Activated effector memory CD4-positive, alpha-beta T cell treated with anti-CD3 and anti-CD28 coated beads, Interleukin-2, amount 50 U/mL, for 16 hours (primary cell): ENCODE measurements around the gene VAT1L.

ENCODE experiments used
- DNase-seq: peaks from one replicate; pipeline ENCODE4 v3.0.0-alpha.2; 2020

Gene VAT1L

DNA sequence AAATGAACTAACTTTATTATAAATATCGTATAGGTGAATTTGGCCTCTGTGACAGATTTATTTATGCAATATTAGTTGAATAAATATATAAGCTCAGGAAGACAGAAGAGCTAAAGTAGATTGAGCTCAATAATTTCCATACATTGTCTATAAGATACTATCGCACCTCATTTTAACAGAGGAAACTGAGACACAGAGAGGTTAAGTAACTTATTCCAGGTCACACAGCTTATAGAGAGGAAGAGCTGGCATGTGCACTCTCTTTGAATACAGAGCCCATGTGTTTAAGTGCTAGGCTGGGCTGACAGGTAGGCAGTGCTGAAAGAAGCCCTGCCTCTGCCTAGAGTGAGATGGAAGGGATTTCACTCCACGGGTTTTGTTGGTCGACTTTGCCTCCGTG is 48.4 kb downstream of the VAT1L start:
- DNase-seq: no peak

DNA sequence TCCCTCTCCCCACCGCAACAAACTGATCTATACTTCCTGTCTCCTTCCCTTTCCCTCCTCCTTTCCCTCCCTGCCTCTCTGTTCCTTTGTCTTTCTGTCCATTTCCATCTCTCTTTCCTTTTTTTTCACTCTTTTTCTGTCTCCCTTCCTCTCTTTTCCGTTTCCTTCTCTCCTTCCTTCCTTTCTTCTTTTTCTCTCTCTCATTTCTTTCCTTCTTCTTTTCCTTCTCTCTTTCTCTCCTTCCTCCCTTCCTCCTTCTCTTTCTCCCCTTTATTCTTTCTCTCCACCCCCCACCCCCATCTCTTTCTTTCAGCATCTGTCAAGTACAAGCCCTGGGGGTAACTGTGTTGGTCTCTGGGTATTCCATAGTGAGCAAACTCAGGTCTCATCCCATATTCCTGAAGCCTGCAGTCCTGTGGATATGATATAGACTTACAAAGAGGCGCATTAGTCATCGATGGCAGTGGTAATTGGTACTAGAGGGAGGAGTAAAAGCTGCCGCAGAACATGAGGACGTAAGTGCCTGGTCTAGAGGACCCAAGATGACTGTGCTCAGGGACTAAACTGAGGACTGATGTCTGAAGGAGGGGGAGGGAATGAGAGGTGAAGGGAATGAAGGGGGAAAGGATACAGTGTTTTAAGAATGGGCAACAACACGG is 50.4 kb downstream of the VAT1L start:
- no peak for DNase-seq

DNA sequence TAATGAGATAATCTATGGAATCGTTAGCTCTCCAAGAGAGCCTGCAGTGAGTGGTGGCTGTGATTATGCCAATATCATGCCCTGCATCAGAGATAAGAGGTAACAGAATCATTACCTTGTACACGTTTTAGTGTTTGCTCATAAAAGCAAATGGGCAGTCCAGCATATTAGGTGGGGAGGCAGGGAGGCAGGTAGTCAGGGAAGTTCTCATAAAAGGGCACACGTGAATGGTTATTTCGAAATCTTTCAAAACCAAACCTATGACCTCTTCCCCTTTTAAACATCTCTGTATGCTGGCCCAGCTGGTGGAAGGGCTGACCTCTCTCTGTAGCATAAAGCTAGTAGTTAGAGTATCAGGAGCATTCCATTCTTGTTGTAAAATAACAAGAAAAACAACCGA is 51.7 kb downstream of the VAT1L start:
- DNase-seq: no peak

DNA sequence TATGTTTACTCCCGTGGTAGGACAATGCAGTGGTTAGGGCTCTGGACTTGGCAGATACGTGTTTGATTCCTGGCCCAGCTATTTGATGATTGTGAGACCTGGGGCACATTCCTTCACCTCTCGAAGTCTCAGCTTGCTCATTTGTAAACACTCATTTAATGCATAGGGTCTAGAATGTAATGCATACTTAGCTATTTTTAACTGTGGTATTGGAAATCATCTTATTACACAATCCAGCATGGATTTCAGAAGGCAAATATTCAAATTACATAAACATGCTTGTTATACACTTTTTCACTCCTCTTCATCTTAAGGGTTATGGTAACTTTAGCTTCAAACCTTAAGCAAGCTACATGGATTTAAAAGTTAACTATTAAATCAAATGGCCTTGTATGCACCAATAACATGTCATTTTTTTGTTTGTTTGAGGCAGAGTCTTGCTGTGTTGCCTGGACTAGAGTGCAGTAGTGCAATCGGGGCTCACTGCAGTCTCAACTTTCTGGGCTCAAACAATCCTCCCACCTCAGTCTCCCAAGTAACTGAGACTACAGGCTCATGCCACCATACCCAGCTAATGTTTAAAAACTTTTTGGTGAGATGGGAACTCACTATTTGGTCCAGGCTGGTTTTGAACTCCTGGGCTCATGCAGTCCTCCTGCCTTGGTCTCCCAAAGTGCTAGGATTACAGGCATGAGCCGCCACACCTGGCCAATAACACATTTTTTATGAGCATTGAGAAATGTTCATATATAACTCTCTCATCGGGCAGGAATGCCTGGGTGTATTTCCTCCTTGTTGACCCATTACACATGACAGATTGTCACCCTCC is 52.5 kb downstream of the VAT1L start:
- no peak for DNase-seq

- no peak for DNase-seq
Measured at GRCh38 chr16:77841502-77841763, 53.1 kb downstream of the VAT1L start.

DNA sequence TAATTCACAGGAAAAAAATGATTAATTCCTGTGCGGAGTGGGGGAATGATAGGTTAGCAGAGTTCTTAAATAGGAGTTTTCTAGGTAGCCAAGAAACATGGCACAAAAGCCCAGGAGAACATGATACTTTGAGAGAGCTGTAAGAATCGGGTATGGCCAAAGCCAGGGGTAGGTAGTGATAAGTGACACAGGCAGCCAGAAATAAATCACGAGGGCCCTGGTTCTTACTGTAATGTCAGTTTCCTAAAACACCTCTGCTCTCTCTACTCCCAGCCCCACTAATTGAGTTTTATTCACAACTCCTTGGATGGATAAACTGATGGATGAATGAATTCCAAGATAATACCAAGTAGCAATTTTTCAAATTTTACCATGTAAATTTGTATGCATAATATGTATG is 54.1 kb downstream of the VAT1L start:
- DNase-seq: no peak

- DNase-seq: no peak
Measured at GRCh38 chr16:77843405-77843804, 55.0 kb downstream of the VAT1L start.

GRCh38 chr16:77844801-77845200 is 56.4 kb downstream of the VAT1L start:
- no peak for DNase-seq

- DNase-seq: no peak
Measured at GRCh38 chr16:77849646-77850258, 61.4 kb downstream of the VAT1L start.

DNA sequence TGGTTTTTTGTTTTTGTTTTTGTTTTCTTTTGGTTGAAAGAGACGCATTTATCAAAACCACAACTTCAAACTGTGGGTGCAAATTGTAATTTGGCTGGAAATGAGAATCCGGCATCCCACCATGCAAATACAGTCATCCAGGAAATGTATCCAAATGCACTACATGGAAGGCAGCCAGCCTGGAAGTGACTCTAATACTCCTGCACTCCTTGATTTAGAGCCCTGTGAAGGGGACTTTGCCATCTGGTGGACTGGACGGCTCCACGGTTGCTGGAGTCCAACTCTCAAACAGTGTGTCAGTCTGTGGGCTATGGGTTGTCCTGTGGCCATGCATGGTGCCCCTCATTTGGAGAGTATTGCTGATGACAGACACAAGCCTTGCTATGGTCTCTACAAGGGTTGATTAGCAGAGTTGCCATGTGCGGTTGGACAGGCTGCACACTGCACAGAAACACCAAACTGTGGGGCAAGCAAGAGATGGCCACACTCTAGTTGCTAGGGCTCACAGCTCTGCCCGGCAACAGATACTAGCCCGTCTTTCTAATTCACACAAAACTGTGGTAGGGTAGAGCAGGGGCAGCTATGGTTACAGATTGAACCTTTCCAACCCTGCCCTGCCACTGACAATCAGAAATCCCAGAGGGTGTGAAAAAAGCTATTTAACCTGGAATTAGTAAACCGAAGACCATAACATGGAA is 62.4 kb downstream of the VAT1L start:
- no peak for DNase-seq

DNA sequence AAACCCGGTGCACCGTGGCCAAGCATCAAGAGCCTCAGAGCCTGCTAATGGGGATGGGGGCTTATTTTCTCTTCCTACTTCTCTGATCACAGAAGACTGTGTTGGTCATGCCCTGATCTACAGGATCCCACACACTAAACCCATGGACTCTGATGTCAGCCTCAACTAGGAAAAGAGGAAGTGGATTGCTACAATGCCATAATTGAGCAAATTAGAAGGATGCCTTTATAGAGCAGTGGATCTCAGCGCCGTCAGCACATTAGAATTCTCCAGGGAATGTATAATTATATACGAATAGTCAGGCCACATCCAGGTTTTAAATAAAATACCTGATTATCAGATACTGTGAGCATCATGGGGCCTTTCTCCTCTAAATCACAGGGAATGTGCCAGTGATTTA is 64.8 kb downstream of the VAT1L start:
- no peak for DNase-seq

DNA sequence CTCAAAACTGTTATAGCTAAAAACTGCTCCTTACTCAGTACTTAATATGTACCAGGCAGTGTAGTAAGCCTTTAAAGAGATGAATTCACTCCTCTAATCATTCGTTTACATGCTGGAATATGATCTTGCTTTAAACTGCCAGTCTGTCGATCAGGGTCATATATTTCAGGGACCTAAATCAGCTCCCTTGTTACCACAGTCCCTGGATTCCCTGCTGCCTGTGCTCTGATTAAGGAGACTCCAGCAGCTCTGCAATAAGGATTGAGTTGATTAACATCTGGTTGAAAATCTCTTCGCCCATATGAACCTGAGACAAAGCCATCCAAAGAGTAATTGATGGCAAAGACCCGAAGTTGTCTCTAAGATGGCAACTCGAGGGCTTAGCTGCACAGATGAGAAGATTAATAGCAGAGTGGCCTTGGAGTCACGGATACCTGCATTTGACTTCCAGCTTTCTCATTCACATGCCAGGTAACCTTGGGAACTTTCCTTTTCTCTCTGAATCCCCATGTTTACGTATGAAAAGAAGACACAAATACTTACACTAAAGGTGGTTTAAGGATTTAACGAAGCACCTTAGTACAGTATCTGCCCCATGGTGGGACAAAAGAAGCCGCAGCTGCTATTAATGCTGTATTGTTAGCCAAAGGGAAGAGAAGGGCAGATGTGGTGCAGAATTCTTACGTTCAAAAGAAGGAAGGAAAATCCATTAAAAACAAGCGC is 68.2 kb downstream of the VAT1L start:
- no peak for DNase-seq

- no peak for DNase-seq
Measured at GRCh38 chr16:77858060-77858459, 69.7 kb downstream of the VAT1L start.

- no peak for DNase-seq
Measured at GRCh38 chr16:77859493-77860232, 71.3 kb downstream of the VAT1L start.

GRCh38 chr16:77860953-77861352 is 72.6 kb downstream of the VAT1L start:
- DNase-seq: no peak

DNA sequence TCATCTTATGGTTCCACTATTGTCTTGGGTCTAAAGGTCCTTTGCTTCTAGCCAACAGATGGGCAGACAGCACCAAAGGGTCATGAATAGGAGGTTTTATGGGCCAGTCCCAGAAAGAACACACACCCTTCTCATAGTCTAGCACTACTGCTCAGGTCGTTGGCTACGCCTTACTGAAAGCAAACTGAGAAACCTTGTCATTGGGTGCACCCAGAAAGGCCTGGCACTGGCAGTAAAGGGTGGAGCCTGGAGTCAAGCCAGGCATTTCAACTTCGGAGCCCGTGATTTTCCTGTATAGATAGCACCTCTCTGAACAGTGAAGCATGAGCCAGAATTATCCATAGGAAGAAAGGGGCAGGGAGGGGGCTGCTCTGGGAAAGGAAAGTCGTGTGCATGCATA is 74.9 kb downstream of the VAT1L start:
- DNase-seq: no peak

DNA sequence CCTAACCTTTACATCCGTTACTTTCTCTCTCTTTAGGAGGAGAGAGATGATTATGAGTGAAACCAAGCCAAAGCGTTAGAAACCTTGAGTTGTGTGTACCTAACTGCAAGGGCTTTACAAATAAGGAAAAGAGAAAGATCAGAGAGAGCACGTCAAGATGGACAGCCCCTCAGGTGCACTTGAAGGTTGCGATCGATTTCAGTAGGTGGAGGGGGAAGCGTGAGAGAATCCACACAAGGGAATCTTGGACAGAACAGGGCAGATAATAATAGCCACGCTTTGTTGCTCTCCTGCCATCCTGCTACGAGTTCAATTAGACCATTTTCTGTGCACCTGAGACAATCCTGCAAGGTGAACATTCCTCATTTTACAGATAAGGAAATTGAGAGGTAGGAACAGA is 78.4 kb downstream of the VAT1L start:
- no peak for DNase-seq

- DNase-seq: no peak
Measured at GRCh38 chr16:77868052-77868451, 79.7 kb downstream of the VAT1L start.

- no peak for DNase-seq
Measured at GRCh38 chr16:77868478-77868877, 80.1 kb downstream of the VAT1L start.

GRCh38 chr16:77869997-77870813 is 81.8 kb downstream of the VAT1L start:
- no peak for DNase-seq

DNA sequence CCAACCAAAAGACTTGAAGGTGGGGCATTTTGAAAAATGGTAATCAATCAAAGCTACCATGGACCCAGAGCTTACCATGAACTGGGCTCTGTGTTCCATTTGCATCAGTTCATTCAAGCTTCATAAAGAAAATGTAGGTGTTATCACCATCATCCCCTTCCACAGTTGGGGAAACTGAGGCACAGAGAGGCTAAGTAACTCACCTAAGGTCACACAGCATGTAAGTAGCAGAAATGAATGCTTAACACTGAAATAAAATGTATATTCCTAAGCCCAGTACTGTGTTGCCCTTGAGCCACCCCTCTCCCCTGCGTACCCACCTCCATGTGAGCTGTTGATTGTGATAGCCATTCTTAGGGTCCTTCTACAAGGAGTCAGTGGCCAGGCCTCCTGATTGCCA is 83.6 kb downstream of the VAT1L start:
- no peak for DNase-seq

- DNase-seq: no peak
Measured at GRCh38 chr16:77873066-77873465, 84.7 kb downstream of the VAT1L start.
